Progenitor cell of endocrine pancreas (in vitro differentiated cells): ENCODE data around the gene RXRB. TPM values are rescaled to one million over a fixed set of nuclear protein-coding genes. Genes with fewer than 3 reads are reported as not detected.

ENCODE experiments used
- DNase-seq: peaks from one replicate; pipeline ENCODE4 v3.0.0; 2021; ENCODE audit warnings: low spot score; ENCODE audit not compliant: unreplicated experiment
- H3K27ac Mint-ChIP-seq: 2 replicates; pipeline ENCODE4 v1.8.0; 2021; ENCODE audit warnings: mild to moderate bottlenecking, moderate library complexity, mixed read lengths
- H3K27me3 Mint-ChIP-seq: 2 replicates; pipeline ENCODE4 v1.8.0; 2021; ENCODE audit warnings: mixed read lengths
- H3K36me3 Mint-ChIP-seq: 2 replicates; pipeline ENCODE4 v1.8.0; 2022; ENCODE audit warnings: mixed read lengths; ENCODE audit not compliant: insufficient read depth
- H3K4me1 Mint-ChIP-seq: 2 replicates; pipeline ENCODE4 v1.8.0; 2021; ENCODE audit warnings: low read depth, mixed read lengths
- H3K4me3 Mint-ChIP-seq: 2 replicates; pipeline ENCODE4 v1.8.0; 2021; ENCODE audit warnings: low read depth, mild to moderate bottlenecking, moderate library complexity, mixed read lengths
- H3K9me3 Mint-ChIP-seq: 2 replicates; pipeline ENCODE4 v1.8.0; 2021; ENCODE audit warnings: low read depth, mixed read lengths
- CTCF ChIP-seq: fragments of 200-600 bp; sonication (generic); IDR thresholded peaks from one replicate; pipeline ENCODE4 v1.5.0; 2021; ENCODE audit warnings: antibody characterized with exemption, mild to moderate bottlenecking; ENCODE audit not compliant: unreplicated experiment
- total RNA-seq: library from RNA; stranded (reverse); gene quantifications from 2 replicates; pipeline ENCODE4 v1.2.1, GENCODE V29; 2021

The RXRB gene
- total RNA-seq, 1 donor from 2014 or later: 47.1 TPM

- Mint-ChIP-seq H3K36me3 (peaks cover 11% of the 10 kb centered on the region), H3K4me3 (no peak overlapping the region), H3K27me3 (peaks cover 44% of the 10 kb centered on the region), H3K27ac (no peak overlapping the region), H3K4me1 (peaks cover 22% of the 10 kb centered on the region), H3K9me3 (no peaks in the 10 kb centered on the region)
- no peak for TF ChIP-seq CTCF
- DNase-seq: no peak
These were observed 10.7 kb upstream of the RXRB start for GRCh38 chr6:33211136-33211535.

DNA sequence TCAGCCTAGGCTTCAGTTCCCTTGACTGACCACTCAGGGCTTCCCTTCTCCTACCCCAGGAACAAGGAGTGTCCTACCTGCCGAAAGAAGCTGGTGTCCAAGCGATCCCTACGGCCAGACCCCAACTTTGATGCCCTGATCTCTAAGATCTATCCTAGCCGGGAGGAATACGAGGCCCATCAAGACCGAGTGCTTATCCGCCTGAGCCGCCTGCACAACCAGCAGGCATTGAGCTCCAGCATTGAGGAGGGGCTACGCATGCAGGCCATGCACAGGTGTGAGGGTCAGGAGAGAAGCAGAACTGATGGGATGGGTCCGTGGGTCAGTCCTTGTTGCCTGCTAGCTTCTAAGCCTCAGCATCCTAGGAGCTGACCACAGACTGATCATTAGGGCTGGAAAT is 9.4 kb upstream of the RXRB start:
- Mint-ChIP-seq H3K4me1 (peaks cover 30% of the 10 kb centered on the region), H3K27ac (no peak overlapping the region), H3K4me3 (peak overlapping the region; percentile 96), H3K36me3 (peaks cover 11% of the 10 kb centered on the region), H3K9me3 (no peaks in the 10 kb centered on the region), H3K27me3 (peaks cover 33% of the 10 kb centered on the region)
- TF ChIP-seq CTCF: no peak
- no peak for DNase-seq

DNA sequence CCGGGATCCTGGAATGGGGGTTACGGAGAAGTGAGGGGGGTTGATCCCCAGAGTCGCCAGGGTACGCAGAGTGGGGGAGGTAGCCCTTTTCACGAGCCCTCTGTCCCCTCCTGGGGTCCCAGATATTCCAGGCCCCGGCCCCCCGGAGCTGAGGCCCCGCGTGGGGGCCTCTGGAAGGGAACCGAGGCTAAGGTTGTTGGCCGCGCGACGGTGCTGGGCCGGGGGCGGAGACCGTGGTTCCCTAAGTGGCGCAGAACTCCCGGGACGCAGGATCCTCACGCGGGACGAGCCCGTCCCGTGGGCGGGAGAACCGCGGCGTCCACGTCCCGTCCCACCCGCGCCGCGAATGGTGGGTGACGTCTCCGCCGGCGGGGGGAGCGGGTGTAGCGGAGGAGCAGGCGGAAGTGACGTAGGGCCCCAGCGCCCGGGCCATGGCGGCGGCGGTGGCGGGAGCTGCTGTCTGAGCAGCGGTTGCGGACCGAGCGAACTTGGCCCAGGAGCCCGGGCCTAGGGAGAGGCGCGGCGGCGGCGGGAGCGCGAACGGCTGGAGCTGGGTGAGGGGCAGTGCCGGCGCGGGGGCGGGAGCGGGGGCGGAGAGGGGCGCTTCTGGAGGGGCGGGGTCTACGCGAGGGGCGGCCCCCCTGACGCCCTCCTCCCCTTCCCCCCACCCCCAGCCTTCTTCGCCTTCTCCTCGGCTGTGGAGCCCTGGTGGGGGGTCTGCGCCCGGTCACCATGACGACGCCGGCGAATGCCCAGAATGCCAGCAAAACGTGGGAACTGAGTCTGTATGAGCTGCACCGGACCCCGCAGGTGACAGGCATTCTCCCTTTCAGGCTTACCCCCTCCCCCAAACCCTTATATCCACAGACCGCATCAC is 7.9 kb upstream of the RXRB start, which contains the start of gene RING1:
RING1 (plus strand) TSS at position 410 of the 877 bp plus-strand sequence; CDS start at position 733, 323 bp downstream.
- peaks cover 31% of the 10 kb centered on the region for H3K4me1 Mint-ChIP-seq
- peaks cover 11% of the 10 kb centered on the region for H3K36me3 Mint-ChIP-seq
- DNase-seq: peak; percentile 67
- peak within 1 kb of the TSS; percentile 96 for H3K4me3 Mint-ChIP-seq
- H3K27ac Mint-ChIP-seq: peak within 1 kb of the TSS; percentile 98
- no peak for TF ChIP-seq CTCF
- H3K27me3 Mint-ChIP-seq: peaks cover 18% of the 10 kb centered on the region
- no peaks in the 10 kb centered on the region for H3K9me3 Mint-ChIP-seq

DNA sequence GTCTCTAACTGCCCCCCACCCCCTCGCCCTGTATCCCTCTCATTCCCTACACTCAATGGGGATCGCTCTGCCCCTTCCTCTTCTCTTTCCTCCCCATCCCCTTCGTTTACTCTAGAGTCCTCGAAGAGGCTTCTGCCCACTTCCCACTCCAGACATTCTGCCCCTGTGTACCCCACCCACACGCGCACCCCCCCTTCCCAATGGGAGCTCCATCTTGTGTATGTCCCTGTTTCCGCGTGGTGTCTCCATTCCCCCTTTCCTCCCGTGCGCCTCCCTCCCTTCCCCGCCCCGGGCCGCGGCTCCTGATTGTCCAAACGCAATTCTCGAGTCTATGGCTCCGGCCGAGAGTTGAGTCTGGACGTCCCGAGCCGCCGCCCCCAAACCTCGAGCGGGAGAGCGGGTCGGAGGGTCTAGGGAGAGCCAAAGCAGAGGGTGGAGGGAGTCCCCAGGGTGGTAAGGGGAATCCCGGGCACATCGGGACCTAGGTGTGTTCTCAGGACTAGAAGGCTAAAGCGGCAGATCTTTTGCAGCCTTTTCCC is 7.2 kb upstream of the RXRB start:
- TF ChIP-seq CTCF: no peak
- Mint-ChIP-seq H3K4me3 (peak overlapping the region; percentile 96), H3K9me3 (no peaks in the 10 kb centered on the region), H3K27ac (peak overlapping the region; percentile 98), H3K27me3 (peaks cover 11% of the 10 kb centered on the region), H3K36me3 (peaks cover 18% of the 10 kb centered on the region), H3K4me1 (peaks cover 28% of the 10 kb centered on the region)
- no peak for DNase-seq

DNA sequence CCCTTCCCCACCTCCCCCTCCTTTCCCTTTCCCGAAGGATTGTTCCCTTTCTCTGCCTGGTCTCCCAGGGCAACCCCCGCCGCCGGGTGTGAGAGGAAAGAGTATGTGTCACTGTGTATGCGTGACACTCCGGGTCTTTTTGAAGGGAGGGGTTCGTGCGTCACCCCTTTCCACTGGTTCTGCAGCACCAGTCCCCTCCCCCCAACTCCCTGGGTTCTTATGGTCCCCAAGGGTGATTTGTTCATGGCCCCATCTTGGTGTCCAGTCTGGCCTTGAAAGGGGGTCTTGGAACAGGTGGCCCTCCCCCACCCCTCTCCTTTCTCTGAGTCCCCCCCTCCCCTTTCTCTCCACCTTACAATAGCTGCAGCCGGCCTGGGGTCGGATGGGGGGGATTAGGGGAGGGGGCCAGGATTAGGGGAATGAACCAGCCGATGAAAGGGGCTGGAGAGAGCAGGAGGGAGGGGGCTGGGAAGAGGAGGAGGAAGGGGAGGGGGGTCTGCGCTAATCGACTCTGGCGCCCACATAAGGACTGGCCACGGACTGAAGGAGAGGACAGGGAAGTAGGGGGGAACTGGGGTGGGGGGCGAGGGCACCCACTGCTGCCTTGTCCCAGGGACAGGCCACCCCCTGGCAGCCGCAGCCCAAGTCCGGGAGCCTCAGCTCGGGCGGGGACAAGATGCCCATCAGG is 6.5 kb upstream of the RXRB start:
- H3K27ac Mint-ChIP-seq: no peak overlapping the region
- no peaks in the 10 kb centered on the region for H3K9me3 Mint-ChIP-seq
- H3K27me3 Mint-ChIP-seq: peaks cover 5% of the 10 kb centered on the region
- H3K4me1 Mint-ChIP-seq: peaks cover 30% of the 10 kb centered on the region
- no peak for TF ChIP-seq CTCF
- no peak for DNase-seq
- peak overlapping the region; percentile 96 for H3K4me3 Mint-ChIP-seq
- H3K36me3 Mint-ChIP-seq: peaks cover 19% of the 10 kb centered on the region
